NB4 (cell line): Measurements from ENCODE around the gene NUDT1.

Source experiments
- POLR2A ChIP-seq: IDR thresholded peaks from 2 replicates; pipeline ENCODE4 v1.6.1; 2011; ENCODE audit warnings: mild to moderate bottlenecking; ENCODE audit not compliant: insufficient read length; ENCODE audit errors: extremely low read depth
- TF ChIP-seq, protein P1 (sequence below): IDR thresholded peaks from one replicate; pipeline ENCODE4 v1.5.1; 2012; ENCODE audit warnings: low read depth, low read length

DNA sequence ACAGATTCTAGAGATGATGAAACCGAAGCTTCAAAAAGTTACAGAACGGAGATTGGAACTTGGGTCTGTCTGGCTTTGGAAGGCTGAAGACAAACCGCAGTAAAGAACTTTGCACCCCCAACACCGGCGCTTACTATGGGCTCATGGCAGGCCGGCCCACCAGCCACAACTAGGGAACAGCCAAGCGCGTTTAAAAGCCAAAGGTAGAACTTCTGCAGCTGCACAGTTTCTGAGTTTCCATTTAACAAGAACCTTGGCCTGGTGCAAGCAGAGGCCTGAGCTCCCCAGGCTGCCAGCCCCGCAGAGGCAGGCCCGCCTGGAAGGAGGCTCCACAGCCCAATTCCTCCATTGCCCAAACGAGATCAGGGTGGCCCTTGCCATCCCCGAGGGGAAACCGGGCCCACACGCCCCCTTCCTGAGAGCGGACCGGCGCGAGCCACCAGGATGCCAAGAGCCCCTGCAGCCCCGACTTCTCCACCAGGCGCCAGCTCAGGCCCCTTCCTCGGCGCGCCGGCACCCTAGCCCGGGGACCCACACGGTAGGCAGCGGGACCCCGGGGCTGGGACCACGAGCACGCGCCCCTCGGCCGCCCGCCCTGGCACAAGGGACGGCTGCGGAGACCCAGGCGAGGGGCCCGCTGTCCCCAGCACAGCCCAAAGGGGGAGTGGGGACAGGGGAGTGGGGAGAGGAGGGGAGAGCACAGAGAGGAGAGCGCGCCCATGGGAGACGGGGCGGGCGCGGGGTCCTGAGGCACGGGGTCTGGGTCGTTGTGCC, 9.8 kb upstream of the NUDT1 start:
- TF ChIP-seq POLR2A = no peak
- TF ChIP-seq, protein P1, sequence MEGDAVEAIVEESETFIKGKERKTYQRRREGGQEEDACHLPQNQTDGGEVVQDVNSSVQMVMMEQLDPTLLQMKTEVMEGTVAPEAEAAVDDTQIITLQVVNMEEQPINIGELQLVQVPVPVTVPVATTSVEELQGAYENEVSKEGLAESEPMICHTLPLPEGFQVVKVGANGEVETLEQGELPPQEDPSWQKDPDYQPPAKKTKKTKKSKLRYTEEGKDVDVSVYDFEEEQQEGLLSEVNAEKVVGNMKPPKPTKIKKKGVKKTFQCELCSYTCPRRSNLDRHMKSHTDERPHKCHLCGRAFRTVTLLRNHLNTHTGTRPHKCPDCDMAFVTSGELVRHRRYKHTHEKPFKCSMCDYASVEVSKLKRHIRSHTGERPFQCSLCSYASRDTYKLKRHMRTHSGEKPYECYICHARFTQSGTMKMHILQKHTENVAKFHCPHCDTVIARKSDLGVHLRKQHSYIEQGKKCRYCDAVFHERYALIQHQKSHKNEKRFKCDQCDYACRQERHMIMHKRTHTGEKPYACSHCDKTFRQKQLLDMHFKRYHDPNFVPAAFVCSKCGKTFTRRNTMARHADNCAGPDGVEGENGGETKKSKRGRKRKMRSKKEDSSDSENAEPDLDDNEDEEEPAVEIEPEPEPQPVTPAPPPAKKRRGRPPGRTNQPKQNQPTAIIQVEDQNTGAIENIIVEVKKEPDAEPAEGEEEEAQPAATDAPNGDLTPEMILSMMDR = no peak
